CD14-positive monocyte (primary cell): ENCODE results near the gene HMCN2. TPM values are rescaled to one million over a fixed set of nuclear protein-coding genes. Genes with fewer than 3 reads are reported as not detected.

Source experiments
- DNase-seq, 3 donors: peaks; one replicate each; pipeline ENCODE4 v3.0.0-alpha.2; 2011 to 2022
- H2AFZ ChIP-seq: 2 replicates; pipeline ENCODE4 v1.6.0; 2012; ENCODE audit warnings: mild to moderate bottlenecking, low read depth, low read length, inconsistent platforms; ENCODE audit not compliant: insufficient read depth, poor library complexity, severe bottlenecking
- H3K27ac ChIP-seq, 2 donors: 1 replicate in 1 of 2; 2 replicates in 1 of 2; pipeline ENCODE4 v1.5.1; 2012 to 2013; ENCODE audit warnings: low read length in 2 of 2, control low read depth in 1 of 2, inconsistent platforms in 1 of 2, low read depth in 1 of 2, mild to moderate bottlenecking in 1 of 2
- H3K27me3 ChIP-seq, 2 donors: one replicate each; pipeline versions ENCODE4 v1.6.0 to v1.6.1; 2011 to 2013; ENCODE audit warnings: low read length in 2 of 2; ENCODE audit not compliant: control insufficient read depth in 2 of 2, insufficient read depth in 2 of 2
- H3K36me3 ChIP-seq, 2 donors: replicated peaks in 1 of 2; 1 replicate in 1 of 2; 2 replicates in 1 of 2; pipeline versions ENCODE4 v1.5.1 to v1.6.1; 2012 to 2013; ENCODE audit warnings: low read length in 2 of 2, control low read depth in 1 of 2, inconsistent platforms in 1 of 2, mild to moderate bottlenecking in 1 of 2; ENCODE audit not compliant: insufficient read depth in 2 of 2, control insufficient read depth in 1 of 2
- H3K4me1 ChIP-seq, 2 donors: 1 replicate in 1 of 2; 2 replicates in 1 of 2; pipeline versions ENCODE4 v1.5.1 to v1.6.1; 2012 to 2013; ENCODE audit warnings: low read length in 2 of 2, control low read depth in 1 of 2, inconsistent platforms in 1 of 2, mild to moderate bottlenecking in 1 of 2, moderate library complexity in 1 of 2; ENCODE audit not compliant: insufficient read depth in 2 of 2, control insufficient read depth in 1 of 2
- H3K4me2 ChIP-seq: replicated peaks from 2 replicates; pipeline ENCODE3; 2012; ENCODE audit warnings: low read length, moderate library complexity, mild to moderate bottlenecking; ENCODE audit not compliant: poor library complexity, severe bottlenecking; ENCODE audit errors: extremely low read depth
- H3K4me3 ChIP-seq, 3 experiments: fragments of 200-600 bp in 1 of 3; sonication (generic) in 1 of 3; replicated peaks in 1 of 3; 1 replicate in 2 of 3; 2 replicates in 1 of 3; pipeline ENCODE4 v1.5.1; 2011 to 2013; ENCODE audit warnings: low read length in 3 of 3, mild to moderate bottlenecking in 3 of 3, control low read depth in 2 of 3, low read depth in 2 of 3, inconsistent platforms in 1 of 3, moderate library complexity in 1 of 3
- H3K79me2 ChIP-seq: 2 replicates; pipeline ENCODE4 v1.6.0; 2012; ENCODE audit warnings: mild to moderate bottlenecking, control low read depth, inconsistent platforms, low read length, moderate library complexity; ENCODE audit not compliant: insufficient read depth
- H3K9ac ChIP-seq: 2 replicates; pipeline ENCODE4 v1.6.0; 2017; ENCODE audit warnings: low read length, mild to moderate bottlenecking; ENCODE audit not compliant: insufficient read depth, poor library complexity, severe bottlenecking
- H3K9me3 ChIP-seq, 2 donors: replicated peaks in 1 of 2; 1 replicate in 1 of 2; 2 replicates in 1 of 2; pipeline versions ENCODE4 v1.5.1 to v1.6.1; 2012 to 2013; ENCODE audit warnings: low read length in 2 of 2, control low read depth in 1 of 2; ENCODE audit not compliant: control insufficient read depth in 1 of 2, insufficient read depth in 1 of 2
- H4K20me1 ChIP-seq: 2 replicates; pipeline ENCODE4 v1.6.0; 2012; ENCODE audit warnings: mild to moderate bottlenecking, low read length, control low read depth, moderate library complexity; ENCODE audit not compliant: insufficient read depth
- H3K27ac Mint-ChIP-seq, 7 donors: one replicate each; pipeline ENCODE4 v1.8.0; 2020; ENCODE audit warnings: mild to moderate bottlenecking in 7 of 7, mixed read lengths in 7 of 7, moderate library complexity in 6 of 7, inconsistent platforms in 2 of 7
- H3K27me3 Mint-ChIP-seq, 3 donors: one replicate each; pipeline ENCODE4 v1.8.0; 2021 to 2022; ENCODE audit warnings: low read depth in 3 of 3, mild to moderate bottlenecking in 3 of 3, mixed read lengths in 3 of 3, moderate library complexity in 3 of 3, inconsistent platforms in 1 of 3
- H3K36me3 Mint-ChIP-seq, 2 donors: one replicate each; pipeline ENCODE4 v1.8.0; 2020; ENCODE audit warnings: mixed read lengths in 2 of 2, inconsistent platforms in 1 of 2, mild to moderate bottlenecking in 1 of 2
- H3K4me1 Mint-ChIP-seq: one replicate; pipeline ENCODE4 v1.8.0; 2020; ENCODE audit warnings: mild to moderate bottlenecking, mixed read lengths
- H3K4me3 Mint-ChIP-seq, 2 donors: one replicate each; pipeline ENCODE4 v1.8.0; 2020; ENCODE audit warnings: mild to moderate bottlenecking in 2 of 2, mixed read lengths in 2 of 2, moderate library complexity in 1 of 2
- H3K9me3 Mint-ChIP-seq, 7 donors: one replicate each; pipeline ENCODE4 v1.8.0; 2020 to 2022; ENCODE audit warnings: mixed read lengths in 7 of 7, mild to moderate bottlenecking in 6 of 7, moderate library complexity in 6 of 7, inconsistent platforms in 2 of 7
- WGBS: methylation state at CpG from one replicate; pipeline ENCODE4 v1.1.5; 2013; ENCODE audit warnings: missing lambda C conversion rate; ENCODE audit not compliant: insufficient coverage; 5-methylcytosine and 5-hydroxymethylcytosine counted together
- intact Hi-C, 2 donors: fragments of 100-400 bp; cut with micrococcal nuclease; formaldehyde crosslinking; loops; one replicate each; pipeline versions ENCODE4 v1.15.0 to v1.15.1; 2023
- polyA plus RNA-seq, 3 donors: library from polyadenylated mRNA; depleted of rRNA in 1 of 3; unstranded in 2 of 3; stranded (reverse) in 1 of 3; fragments of 300-500 nt in 2 of 3; fragments of >200 nt in 1 of 3; fragmentation: Illumina TruSeq in 2 of 3; gene quantifications; 1 replicate in 2 of 3; 2 replicates in 1 of 3; pipeline ENCODE4 v1.2.3, GENCODE V29; 2012 to 2021
- TF ChIP-seq, protein P1 (sequence below): fragments of 200-600 bp; IDR thresholded peaks from one replicate; pipeline ENCODE4 v1.8.0; 2022; ENCODE audit warnings: antibody characterized with exemption, mild to moderate bottlenecking

HMCN2 gene
- polyA plus RNA-seq, 3 donors = not detected

DNA sequence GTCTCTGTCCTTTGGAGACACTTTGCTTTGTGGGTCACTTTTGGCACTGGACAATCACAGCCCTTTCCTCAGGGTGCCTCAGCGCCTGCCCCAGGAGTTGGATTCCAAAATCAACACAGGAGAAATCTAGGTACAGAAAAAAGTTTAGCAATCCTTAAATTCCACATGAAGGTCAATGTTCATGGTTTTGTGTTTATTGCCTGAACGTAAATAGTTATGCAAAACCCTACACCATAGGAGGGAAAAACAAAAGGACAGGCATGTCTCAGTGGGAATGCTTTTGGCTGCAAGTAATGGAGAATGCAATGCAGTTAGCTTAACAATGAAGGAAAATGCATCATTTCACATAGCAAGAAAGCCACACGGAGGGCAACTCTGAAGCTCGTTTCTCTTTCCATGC is 6.5 kb upstream of the HMCN2 start:
- H3K9me3 ChIP-seq = peaks cover 0 to 6% of the 10 kb centered on the region in 2 donors
- Mint-ChIP-seq H3K27ac (no peak overlapping the region), H3K4me1 (peaks cover 11% of the 10 kb centered on the region), H3K27me3 (peaks cover 51 to 71% (median 55%) of the 10 kb centered on the region in 3 donors), H3K36me3 (no peaks in the 10 kb centered on the region), H3K9me3 (peaks cover 0 to 8% (median 3%) of the 10 kb centered on the region in 7 donors), H3K4me3 (no peak overlapping the region)
- H3K79me2 ChIP-seq = no peaks in the 10 kb centered on the region
- intact Hi-C loops = no loop called here
- H3K4me2 ChIP-seq = no peak overlapping the region
- peaks cover 0 to 5% of the 10 kb centered on the region in 2 donors for H3K4me1 ChIP-seq
- H2AFZ ChIP-seq = no peak overlapping the region
- WGBS = no CpG with 5 or more reads among the region's 4 CpGs
- TF ChIP-seq, protein P1, sequence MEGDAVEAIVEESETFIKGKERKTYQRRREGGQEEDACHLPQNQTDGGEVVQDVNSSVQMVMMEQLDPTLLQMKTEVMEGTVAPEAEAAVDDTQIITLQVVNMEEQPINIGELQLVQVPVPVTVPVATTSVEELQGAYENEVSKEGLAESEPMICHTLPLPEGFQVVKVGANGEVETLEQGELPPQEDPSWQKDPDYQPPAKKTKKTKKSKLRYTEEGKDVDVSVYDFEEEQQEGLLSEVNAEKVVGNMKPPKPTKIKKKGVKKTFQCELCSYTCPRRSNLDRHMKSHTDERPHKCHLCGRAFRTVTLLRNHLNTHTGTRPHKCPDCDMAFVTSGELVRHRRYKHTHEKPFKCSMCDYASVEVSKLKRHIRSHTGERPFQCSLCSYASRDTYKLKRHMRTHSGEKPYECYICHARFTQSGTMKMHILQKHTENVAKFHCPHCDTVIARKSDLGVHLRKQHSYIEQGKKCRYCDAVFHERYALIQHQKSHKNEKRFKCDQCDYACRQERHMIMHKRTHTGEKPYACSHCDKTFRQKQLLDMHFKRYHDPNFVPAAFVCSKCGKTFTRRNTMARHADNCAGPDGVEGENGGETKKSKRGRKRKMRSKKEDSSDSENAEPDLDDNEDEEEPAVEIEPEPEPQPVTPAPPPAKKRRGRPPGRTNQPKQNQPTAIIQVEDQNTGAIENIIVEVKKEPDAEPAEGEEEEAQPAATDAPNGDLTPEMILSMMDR = no peak
- no peaks in the 10 kb centered on the region for H4K20me1 ChIP-seq
- H3K36me3 ChIP-seq = no peaks in the 10 kb centered on the region
- DNase-seq = no peak
- no peak overlapping the region for H3K4me3 ChIP-seq
- no peak overlapping the region for H3K27ac ChIP-seq
- H3K9ac ChIP-seq = no peak overlapping the region
- peaks cover 16 to 39% of the 10 kb centered on the region in 2 donors for H3K27me3 ChIP-seq

DNA sequence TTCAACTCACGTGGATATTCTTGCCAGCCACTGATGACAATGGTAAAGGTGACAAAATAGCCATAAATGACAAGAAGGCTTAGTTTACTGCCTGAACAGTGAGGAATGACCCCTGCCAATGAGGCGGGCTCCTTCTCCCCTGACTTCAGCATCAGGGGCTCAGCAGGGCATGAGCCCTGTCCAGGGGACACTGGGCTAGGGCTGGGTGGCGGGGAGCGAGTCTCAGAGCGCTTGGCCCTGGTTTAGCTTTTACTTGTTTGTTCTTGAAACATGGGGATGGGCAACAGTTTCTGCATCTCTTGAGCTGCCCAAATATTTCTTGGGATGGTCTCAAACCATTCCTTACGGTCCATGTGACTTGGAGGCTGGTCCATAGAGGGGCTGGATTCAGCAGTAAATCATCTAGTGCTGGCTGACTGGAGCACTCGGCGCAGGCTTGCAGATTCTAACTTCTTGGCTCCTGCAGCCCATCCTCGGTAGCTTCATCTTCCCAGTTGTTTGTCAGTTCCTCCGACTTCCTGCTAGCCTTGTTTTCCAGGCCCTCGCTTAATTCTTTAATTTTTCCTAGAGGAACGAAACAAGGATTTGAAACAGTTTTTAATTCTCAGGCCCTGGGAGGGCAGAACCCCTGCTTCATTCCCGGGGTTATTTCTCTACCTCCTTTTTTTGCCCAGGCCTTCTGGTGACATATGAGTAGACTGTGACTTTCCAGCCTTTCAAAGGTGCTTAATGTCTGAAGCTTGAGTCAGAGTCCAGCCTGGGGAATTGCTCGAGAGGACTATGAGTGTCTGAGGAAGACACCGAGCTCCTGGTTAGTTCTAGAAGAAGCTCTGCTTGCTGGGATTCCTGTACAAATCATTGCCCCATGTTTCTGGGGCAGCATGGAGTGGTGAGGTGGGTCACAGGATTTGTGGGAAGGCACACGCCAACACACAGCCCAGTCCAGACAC is 4.5 kb upstream of the HMCN2 start:
- no peak overlapping the region for H3K4me3 ChIP-seq
- no peak overlapping the region for H3K27ac Mint-ChIP-seq
- H3K27me3 ChIP-seq = peaks cover 34 to 58% of the 10 kb centered on the region in 2 donors
- WGBS = 88% methylated on average over 13 of the region's 16 CpGs
- H3K4me1 Mint-ChIP-seq = peaks cover 7% of the 10 kb centered on the region
- H3K27me3 Mint-ChIP-seq = peaks cover 67 to 84% (median 74%) of the 10 kb centered on the region in 3 donors
- no peaks in the 10 kb centered on the region for H3K36me3 Mint-ChIP-seq
- TF ChIP-seq, protein P1 = no peak
- no peaks in the 10 kb centered on the region for H3K4me1 ChIP-seq
- no peaks in the 10 kb centered on the region for H4K20me1 ChIP-seq
- H2AFZ ChIP-seq = no peak overlapping the region
- no peaks in the 10 kb centered on the region for H3K36me3 ChIP-seq
- no peak overlapping the region for H3K9ac ChIP-seq
- H3K4me3 Mint-ChIP-seq = no peak overlapping the region
- H3K79me2 ChIP-seq = no peaks in the 10 kb centered on the region
- H3K4me2 ChIP-seq = no peak overlapping the region
- H3K27ac ChIP-seq = no peak overlapping the region
- no peak for DNase-seq
- intact Hi-C loops = no loop called here
- peaks cover 0 to 19% of the 10 kb centered on the region in 2 donors for H3K9me3 ChIP-seq
- H3K9me3 Mint-ChIP-seq = peaks cover 0 to 8% (median 4%) of the 10 kb centered on the region in 7 donors
